HG03439 (cell line): ENCODE results near the gene SLC15A5.

Experiments
- ATAC-seq: cut with Tn5 transposase; IDR thresholded peaks from one replicate; pipeline ENCODE4 v1.9.1; 2021; ENCODE audit warnings: mild to moderate bottlenecking, moderate library complexity; ENCODE audit not compliant: unreplicated experiment

SLC15A5 gene

GRCh38 chr12:16277585-16277984 is at the start of gene SLC15A5:
TSS of gene SLC15A5 (minus strand) at chr12:16277685. CDS start at chr12:16277685, 0 bp downstream.
- ATAC-seq: no peak

- ATAC-seq: no peak
These were observed 47.9 kb upstream of the SLC15A5 start for GRCh38 chr12:16325426-16325825.

GRCh38 chr12:16324772-16325171 is 47.3 kb upstream of the SLC15A5 start:
- no peak for ATAC-seq

GRCh38 chr12:16324272-16324671 is 46.8 kb upstream of the SLC15A5 start:
- no peak for ATAC-seq

- ATAC-seq: no peak
These were observed 46.2 kb upstream of the SLC15A5 start for GRCh38 chr12:16323638-16324037.

GRCh38 chr12:16323010-16323409 is 45.5 kb upstream of the SLC15A5 start:
- ATAC-seq: no peak

GRCh38 chr12:16310934-16311333 is 33.4 kb upstream of the SLC15A5 start:
- no peak for ATAC-seq

GRCh38 chr12:16307856-16308475 is 30.5 kb upstream of the SLC15A5 start:
- ATAC-seq: no peak

GRCh38 chr12:16303939-16304338 is 26.5 kb upstream of the SLC15A5 start:
- ATAC-seq: no peak

GRCh38 chr12:16300736-16301135 is 23.3 kb upstream of the SLC15A5 start:
- ATAC-seq: no peak

GRCh38 chr12:16300122-16300521 is 22.6 kb upstream of the SLC15A5 start:
- ATAC-seq: no peak

- ATAC-seq: no peak
These were observed 21.9 kb upstream of the SLC15A5 start for GRCh38 chr12:16299403-16299802.

GRCh38 chr12:16297521-16297920 is 20.0 kb upstream of the SLC15A5 start:
- no peak for ATAC-seq

- no peak for ATAC-seq
These were observed 17.0 kb upstream of the SLC15A5 start for GRCh38 chr12:16294376-16294956.

- ATAC-seq: no peak
These were observed 13.5 kb upstream of the SLC15A5 start for GRCh38 chr12:16291032-16291431.

- no peak for ATAC-seq
These were observed 8.1 kb upstream of the SLC15A5 start for GRCh38 chr12:16285586-16285985.

GRCh38 chr12:16282978-16283377 is 5.5 kb upstream of the SLC15A5 start:
- no peak for ATAC-seq

- ATAC-seq: no peak
These were observed 4.6 kb upstream of the SLC15A5 start for GRCh38 chr12:16282081-16282480.

- no peak for ATAC-seq
These were observed 3.7 kb upstream of the SLC15A5 start for GRCh38 chr12:16281157-16281556.

GRCh38 chr12:16272222-16272621 is 5.3 kb downstream of the SLC15A5 start:
- no peak for ATAC-seq

GRCh38 chr12:16271062-16271461 is 6.4 kb downstream of the SLC15A5 start:
- ATAC-seq: no peak

GRCh38 chr12:16269946-16270345 is 7.5 kb downstream of the SLC15A5 start:
- no peak for ATAC-seq

- no peak for ATAC-seq
These were observed 11.4 kb downstream of the SLC15A5 start for GRCh38 chr12:16266085-16266484.
